ENCODE measurements around the gene NOXO1. TPM values are rescaled to one million over a fixed set of nuclear protein-coding genes. Genes with fewer than 3 reads are reported as not detected.

The NOXO1 gene
- total and polyA plus RNA-seq, 8 donors, result 0.35 to 1.6 (median 0.58) TPM; not detected in 1

GRCh38 chr16:1985466-1986150 is 4.3 kb upstream of the NOXO1 start:
- Histone ChIP-seq H3K9me3 (no peaks in the 10 kb centered on the region), H3K4me1 (peaks cover 11 to 20% (median 16%) of the 10 kb centered on the region in 3 donors), H3K4me3 (no peak overlapping the region), H3K36me3 (peaks cover 0 to 3% (median 0%) of the 10 kb centered on the region in 3 donors), H3K27ac (no peak overlapping the region), H3K27me3 (peaks cover 0 to 3% (median 0%) of the 10 kb centered on the region in 4 donors)
- 89 to 92% methylated on average over 14 of the region's 14 CpGs for WGBS, 2 donors
- no peak for ATAC-seq
- TF ChIP-seq CTCF (IDR thresholded peaks at IDR 0.05), result no peak
- intact Hi-C loops (cut with DNase I), result no loop called here
- FAIRE-seq, result no peak
- DNase-seq, result peak in 1 of 6 donors; percentile 67

DNA sequence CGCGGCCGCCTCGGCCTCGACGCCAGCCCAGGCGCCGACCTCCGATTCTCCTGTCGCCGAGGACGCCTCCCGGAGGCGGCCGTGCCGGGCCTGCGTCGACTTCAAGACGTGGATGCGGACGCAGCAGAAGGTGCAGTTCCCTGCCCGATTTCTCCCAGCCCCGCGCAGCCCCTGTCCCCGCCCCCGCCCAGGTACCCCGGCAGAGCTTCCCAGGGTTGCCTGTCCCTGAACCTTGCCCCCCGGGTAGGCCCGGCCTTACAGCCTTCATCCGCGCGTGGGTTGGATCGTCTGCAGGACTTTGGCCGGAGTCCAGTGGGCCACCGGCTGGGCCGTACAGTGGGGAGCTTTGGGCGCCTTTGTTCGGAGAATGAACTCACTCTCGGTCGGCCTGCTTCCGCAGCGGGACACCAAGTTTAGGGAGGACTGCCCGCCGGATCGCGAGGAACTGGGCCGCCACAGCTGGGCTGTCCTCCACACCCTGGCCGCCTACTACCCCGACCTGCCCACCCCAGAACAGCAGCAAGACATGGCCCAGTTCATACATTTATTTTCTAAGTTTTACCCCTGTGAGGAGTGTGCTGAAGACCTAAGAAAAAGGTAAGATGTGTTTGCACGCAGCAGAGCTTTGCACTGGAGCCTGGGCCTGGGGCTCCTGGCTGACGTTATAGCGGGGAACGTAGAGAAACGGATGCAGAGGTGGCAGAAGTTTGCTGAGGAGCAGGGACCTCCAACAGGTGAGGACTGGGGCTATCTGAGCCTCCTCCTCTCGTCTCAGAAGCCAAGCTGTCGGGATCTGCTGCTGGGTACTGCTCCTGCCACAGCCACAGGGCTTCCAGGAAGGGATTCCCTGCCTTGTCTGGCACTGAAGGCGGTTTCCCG is 3.3 kb upstream of the NOXO1 start:
- Histone ChIP-seq H3K4me3 (peak overlapping the region; percentile 84 to 95 (median 94)), H3K9me3 (no peaks in the 10 kb centered on the region), H3K27me3 (no peaks in the 10 kb centered on the region), H3K36me3 (peaks cover 0 to 3% (median 0%) of the 10 kb centered on the region in 3 donors), H3K4me1 (peaks cover 7 to 20% (median 16%) of the 10 kb centered on the region in 3 donors), H3K27ac (peak overlapping the region; percentile 47 to 78 (median 69))
- DNase-seq, result peak in 3 of 6 donors; percentile 56 to 82 (median 76)
- WGBS, 2 donors, result 9 to 12% methylated on average over 38 to 58 of the region's 58 CpGs
- ATAC-seq, result peak in 1 of 4 donors; percentile 3
- TF ChIP-seq CTCF (IDR thresholded peaks at IDR 0.05), result no peak
- intact Hi-C loops (cut with DNase I), result no loop called here
- no peak for FAIRE-seq

DNA sequence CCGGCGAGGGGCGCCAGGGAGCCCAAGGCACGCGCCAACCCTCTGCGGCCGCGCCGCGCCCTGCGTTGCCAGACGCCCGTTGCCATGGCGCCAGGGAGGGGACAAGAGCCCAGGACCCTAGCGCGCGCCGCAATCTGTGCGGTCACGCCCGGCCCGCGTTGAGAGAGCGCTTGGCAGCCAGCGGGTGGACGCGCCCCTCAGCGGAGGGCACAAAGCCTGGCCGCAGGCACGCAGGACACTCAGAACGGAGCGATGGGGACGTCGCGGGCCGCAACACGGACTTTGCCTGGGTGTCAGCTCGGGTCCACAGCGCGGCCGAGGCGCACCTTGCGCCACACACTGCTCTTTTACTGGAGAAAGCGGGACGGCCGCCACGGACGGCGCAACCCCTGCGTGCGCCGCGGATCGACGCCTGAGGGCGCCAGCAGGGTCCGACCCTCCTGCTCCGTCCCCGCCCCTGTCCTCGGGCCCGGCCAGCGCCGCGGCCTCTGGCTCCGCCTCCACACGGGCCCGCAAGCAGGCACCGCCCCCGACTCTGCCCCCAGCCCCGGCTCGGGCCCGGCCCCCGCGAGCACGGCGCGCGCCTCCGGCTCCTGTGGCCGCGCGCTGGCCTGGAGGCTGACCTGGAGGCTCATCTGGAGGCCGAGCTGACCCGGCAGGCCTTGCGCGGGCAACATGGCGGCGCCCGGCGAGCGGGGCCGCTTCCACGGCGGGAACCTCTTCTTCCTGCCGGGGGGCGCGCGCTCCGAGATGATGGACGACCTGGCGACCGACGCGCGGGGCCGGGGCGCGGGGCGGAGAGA is 2.5 kb upstream of the NOXO1 start, which contains the start of gene GFER:
Gene GFER, plus strand, starts transcription at position 650 of the 803 bp plus-strand sequence. Its CDS starts 26 bp downstream, at position 676.
- no peaks in the 10 kb centered on the region for H3K27me3 ChIP-seq
- TF ChIP-seq CTCF (IDR thresholded peaks at IDR 0.05), result peak in 1 of 4 donors; percentile 17
- peaks cover under 1 to 17% (median 12%) of the 10 kb centered on the region in 3 donors for H3K4me1 ChIP-seq
- intact Hi-C loops (cut with DNase I), result no loop called here
- peak within 1 kb of the TSS; percentile 84 to 95 (median 94) for H3K4me3 ChIP-seq
- peak; percentile 89 to 96 (median 94) for DNase-seq
- 0 to 1% methylated on average over 82 to 109 of the region's 109 CpGs for WGBS, 2 donors
- no peak for FAIRE-seq
- peak; percentile 81 to 90 (median 84) for ATAC-seq
- peaks cover 0 to 3% (median 0%) of the 10 kb centered on the region in 3 donors for H3K36me3 ChIP-seq
- H3K27ac ChIP-seq, result peak within 1 kb of the TSS; percentile 47 to 78 (median 69)
- no peaks in the 10 kb centered on the region for H3K9me3 ChIP-seq

DNA sequence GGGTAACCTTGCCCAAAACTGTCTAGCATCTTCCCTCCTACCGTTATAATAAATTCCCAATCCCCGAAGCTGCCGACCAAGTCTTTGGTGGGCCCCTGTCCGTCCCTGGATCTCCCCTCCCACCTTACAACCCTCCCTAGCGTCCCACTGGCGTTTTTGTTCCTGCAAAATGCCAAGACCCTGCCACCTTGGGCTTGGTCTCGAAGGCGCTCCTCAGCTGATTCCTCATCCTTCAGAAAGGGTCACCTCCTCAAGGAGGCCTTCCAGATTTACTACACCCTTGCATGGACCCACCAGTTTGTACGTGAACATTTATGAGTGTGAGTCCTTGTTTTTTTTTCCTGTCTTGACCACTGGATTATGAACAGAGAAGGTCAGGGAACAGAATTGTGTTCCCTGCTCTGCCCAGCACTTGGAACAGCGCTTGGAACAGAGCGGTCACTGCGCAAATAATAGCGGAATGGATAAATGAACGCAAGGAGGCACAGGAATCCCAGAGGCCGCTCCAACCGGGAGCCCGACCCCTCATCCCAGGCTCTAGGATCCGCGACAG is 1.8 kb upstream of the NOXO1 start:
- intact Hi-C loops (cut with DNase I), result no loop called here
- FAIRE-seq (no peak), DNase-seq (peak in 1 of 6 donors; percentile 39), ATAC-seq (no peak)
- WGBS, 2 donors, result 29 to 36% methylated on average over 19 of the region's 19 CpGs
- Histone ChIP-seq H3K9me3 (no peaks in the 10 kb centered on the region), H3K4me3 (peak overlapping the region in 3 of 4 donors; percentile 84 to 95 (median 93)), H3K27me3 (no peaks in the 10 kb centered on the region), H3K4me1 (peaks cover 0 to 17% (median 12%) of the 10 kb centered on the region in 3 donors), H3K27ac (peak overlapping the region in 3 of 4 donors; percentile 47 to 78 (median 68)), H3K36me3 (peaks cover 0 to 3% (median 0%) of the 10 kb centered on the region in 3 donors)
- no peak for TF ChIP-seq CTCF (IDR thresholded peaks at IDR 0.05)

All from pancreas (tissue), 10 donors.